Measurements from ENCODE around the gene AARS1.
"Not testable (repeated sequence)": the region's sequence is repeated elsewhere in the genome, so short reads cannot be mapped to it uniquely, and the experiment has no call there.

GRCh38 chr16:70259903-70260302, 29.4 kb downstream of the AARS1 start:
- not testable (repeated sequence) for TF ChIP-seq POLR2A, CTCF (IDR thresholded peaks at IDR 0.05)

All from gastroesophageal sphincter (tissue), 3 donors.